B cell (primary cell): ENCODE results near the gene CCDC102A.

Experiments used
- EZH2 ChIP-seq: IDR thresholded peaks from 2 replicates; pipeline ENCODE4 v1.6.1; 2012; ENCODE audit warnings: borderline replicate concordance, low read depth, mild to moderate bottlenecking, moderate library complexity, low read length; ENCODE audit not compliant: insufficient read depth, poor library complexity, severe bottlenecking
- TF ChIP-seq, protein P1 (sequence below): fragments of 200-600 bp; IDR thresholded peaks from one replicate; pipeline ENCODE4 v1.8.0; 2022; ENCODE audit warnings: antibody characterized with exemption, mild to moderate bottlenecking

DNA sequence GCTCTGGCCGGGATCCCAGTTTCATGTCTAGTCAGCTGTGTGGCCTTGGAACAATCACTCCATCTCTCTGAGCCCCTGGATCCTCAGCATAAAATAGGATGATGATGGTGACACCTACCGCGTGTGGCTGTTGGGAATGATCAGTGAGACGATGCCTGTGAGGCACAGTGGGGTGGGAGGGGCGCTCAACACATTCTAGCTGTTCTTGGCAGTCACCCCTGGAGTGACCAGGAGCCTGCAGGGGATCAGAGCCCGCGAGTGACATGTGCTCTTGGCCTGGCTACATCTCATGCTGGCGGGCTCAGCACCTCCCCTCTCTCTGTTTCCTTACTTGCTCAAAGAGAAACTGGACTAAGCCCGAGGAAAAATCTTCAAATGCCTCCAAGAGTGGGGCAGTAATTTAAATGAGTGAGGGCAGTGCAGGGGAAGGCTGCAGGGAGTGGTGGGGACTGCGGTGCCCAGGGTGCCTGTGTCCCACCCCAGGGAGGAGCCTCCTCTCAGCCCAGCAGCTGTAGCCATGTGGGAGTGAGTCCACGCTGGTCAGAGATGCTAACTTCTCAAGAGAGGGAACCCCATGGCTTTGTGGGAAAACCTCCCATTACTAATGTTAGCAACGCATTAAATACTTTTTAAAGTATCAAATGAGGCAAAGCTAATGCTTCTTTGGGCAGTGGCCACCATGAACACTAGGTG, 27.0 kb downstream of the CCDC102A start:
- TF ChIP-seq, protein P1, sequence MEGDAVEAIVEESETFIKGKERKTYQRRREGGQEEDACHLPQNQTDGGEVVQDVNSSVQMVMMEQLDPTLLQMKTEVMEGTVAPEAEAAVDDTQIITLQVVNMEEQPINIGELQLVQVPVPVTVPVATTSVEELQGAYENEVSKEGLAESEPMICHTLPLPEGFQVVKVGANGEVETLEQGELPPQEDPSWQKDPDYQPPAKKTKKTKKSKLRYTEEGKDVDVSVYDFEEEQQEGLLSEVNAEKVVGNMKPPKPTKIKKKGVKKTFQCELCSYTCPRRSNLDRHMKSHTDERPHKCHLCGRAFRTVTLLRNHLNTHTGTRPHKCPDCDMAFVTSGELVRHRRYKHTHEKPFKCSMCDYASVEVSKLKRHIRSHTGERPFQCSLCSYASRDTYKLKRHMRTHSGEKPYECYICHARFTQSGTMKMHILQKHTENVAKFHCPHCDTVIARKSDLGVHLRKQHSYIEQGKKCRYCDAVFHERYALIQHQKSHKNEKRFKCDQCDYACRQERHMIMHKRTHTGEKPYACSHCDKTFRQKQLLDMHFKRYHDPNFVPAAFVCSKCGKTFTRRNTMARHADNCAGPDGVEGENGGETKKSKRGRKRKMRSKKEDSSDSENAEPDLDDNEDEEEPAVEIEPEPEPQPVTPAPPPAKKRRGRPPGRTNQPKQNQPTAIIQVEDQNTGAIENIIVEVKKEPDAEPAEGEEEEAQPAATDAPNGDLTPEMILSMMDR, result no peak
- TF ChIP-seq EZH2, result no peak
